IMR-90 (cell line): ENCODE data around the gene PLEKHB2.

Experiments used
- BHLHE40 ChIP-seq: fragments of 150-350 bp; IDR thresholded peaks from 2 replicates; pipeline ENCODE4 v1.6.1; 2016; ENCODE audit warnings: mild to moderate bottlenecking, low read depth, low read length
- CEBPB ChIP-seq: IDR thresholded peaks from 2 replicates; pipeline ENCODE4 v1.6.1; 2012; ENCODE audit warnings: low read depth, low read length, improper control_type of control experiment
- FOS ChIP-seq: fragments of 150-350 bp; IDR thresholded peaks from 2 replicates; pipeline ENCODE4 v1.6.1; 2016; ENCODE audit warnings: low read depth, low read length
- MAZ ChIP-seq: IDR thresholded peaks from 2 replicates; pipeline ENCODE4 v1.6.1; 2012; ENCODE audit warnings: low read depth, mild to moderate bottlenecking, low read length, improper control_type of control experiment, moderate library complexity, borderline replicate concordance
- MXI1 ChIP-seq: IDR thresholded peaks from 2 replicates; pipeline ENCODE4 v1.6.1; 2012; ENCODE audit warnings: low read depth, mild to moderate bottlenecking, low read length, moderate library complexity, borderline replicate concordance
- POLR2A ChIP-seq: IDR thresholded peaks from 2 replicates; pipeline ENCODE4 v1.6.1; 2012; ENCODE audit warnings: mild to moderate bottlenecking, low read depth, low read length
- RAD21 ChIP-seq: IDR thresholded peaks from 2 replicates; pipeline ENCODE4 v1.6.1; 2012; ENCODE audit warnings: low read length, improper control_type of control experiment
- RCOR1 ChIP-seq: IDR thresholded peaks from 2 replicates; pipeline ENCODE4 v1.6.1; 2012; ENCODE audit warnings: mild to moderate bottlenecking, low read length, improper control_type of control experiment; ENCODE audit not compliant: insufficient replicate concordance
- SMC3 ChIP-seq: fragments of 150-350 bp; IDR thresholded peaks from 2 replicates; pipeline ENCODE4 v1.6.1; 2016; ENCODE audit warnings: low read depth, mild to moderate bottlenecking, antibody characterized with exemption, low read length, moderate library complexity
- USF2 ChIP-seq: fragments of 150-350 bp; IDR thresholded peaks from 2 replicates; pipeline ENCODE4 v1.6.1; 2017; ENCODE audit warnings: mild to moderate bottlenecking, antibody characterized with exemption, low read length, low read depth
- TF ChIP-seq, protein P1 (sequence below): conservative IDR thresholded peaks from 2 replicates; pipeline ENCODE4 v1.5.1; 2012; ENCODE audit warnings: mild to moderate bottlenecking, low read depth, low read length, improper control_type of control experiment
- TF ChIP-seq, protein P2 (sequence below): fragments of 150-350 bp; IDR thresholded peaks from 2 replicates; pipeline ENCODE4 v1.6.1; 2016; ENCODE audit warnings: low read depth, mild to moderate bottlenecking, low read length, moderate library complexity, borderline replicate concordance

DNA sequence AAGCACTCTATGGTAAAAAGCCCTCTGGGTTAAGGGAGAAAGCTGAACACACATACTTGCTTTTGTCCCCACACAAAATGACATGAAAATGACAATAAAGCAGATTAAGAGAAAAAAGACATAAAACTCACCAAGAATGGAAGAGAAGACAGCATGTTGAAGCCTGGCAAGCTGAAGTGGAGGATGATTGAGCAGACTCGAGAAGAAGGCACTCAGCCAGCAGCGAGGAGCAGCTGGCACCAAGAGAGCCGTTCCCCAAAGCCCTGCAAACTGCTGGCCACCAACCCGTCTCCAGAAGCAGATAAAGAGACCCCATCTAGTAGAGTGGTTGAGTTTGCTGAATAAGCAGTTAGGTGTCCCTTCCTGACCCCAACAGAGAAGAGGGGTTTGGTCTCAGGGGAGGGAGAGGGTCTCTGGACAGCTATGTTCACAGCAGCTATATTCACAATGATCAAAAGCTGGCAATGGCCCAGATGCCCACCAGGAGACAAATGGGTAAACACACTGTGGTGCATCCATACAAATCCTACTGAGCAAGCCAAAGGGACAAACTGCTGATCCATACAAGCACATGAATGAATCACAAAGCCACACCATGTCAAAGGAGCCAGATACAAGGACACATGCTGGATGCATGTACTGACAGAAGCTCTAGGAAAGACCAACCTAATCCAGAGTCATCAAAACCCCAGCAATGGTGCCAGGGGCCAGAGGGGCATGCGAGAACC is 48.8 kb upstream of the PLEKHB2 start:
- TF ChIP-seq CEBPB (no peak), MAZ (no peak), POLR2A (no peak), BHLHE40 (no peak), MXI1 (0 out of 2 replicates have a peak, but pooled peaks have one; percentile 16), FOS (no peak), RAD21 (no peak), RCOR1 (no peak), USF2 (no peak), SMC3 (no peak)
- TF ChIP-seq, protein P1, sequence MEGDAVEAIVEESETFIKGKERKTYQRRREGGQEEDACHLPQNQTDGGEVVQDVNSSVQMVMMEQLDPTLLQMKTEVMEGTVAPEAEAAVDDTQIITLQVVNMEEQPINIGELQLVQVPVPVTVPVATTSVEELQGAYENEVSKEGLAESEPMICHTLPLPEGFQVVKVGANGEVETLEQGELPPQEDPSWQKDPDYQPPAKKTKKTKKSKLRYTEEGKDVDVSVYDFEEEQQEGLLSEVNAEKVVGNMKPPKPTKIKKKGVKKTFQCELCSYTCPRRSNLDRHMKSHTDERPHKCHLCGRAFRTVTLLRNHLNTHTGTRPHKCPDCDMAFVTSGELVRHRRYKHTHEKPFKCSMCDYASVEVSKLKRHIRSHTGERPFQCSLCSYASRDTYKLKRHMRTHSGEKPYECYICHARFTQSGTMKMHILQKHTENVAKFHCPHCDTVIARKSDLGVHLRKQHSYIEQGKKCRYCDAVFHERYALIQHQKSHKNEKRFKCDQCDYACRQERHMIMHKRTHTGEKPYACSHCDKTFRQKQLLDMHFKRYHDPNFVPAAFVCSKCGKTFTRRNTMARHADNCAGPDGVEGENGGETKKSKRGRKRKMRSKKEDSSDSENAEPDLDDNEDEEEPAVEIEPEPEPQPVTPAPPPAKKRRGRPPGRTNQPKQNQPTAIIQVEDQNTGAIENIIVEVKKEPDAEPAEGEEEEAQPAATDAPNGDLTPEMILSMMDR: no peak
- TF ChIP-seq, protein P2, sequence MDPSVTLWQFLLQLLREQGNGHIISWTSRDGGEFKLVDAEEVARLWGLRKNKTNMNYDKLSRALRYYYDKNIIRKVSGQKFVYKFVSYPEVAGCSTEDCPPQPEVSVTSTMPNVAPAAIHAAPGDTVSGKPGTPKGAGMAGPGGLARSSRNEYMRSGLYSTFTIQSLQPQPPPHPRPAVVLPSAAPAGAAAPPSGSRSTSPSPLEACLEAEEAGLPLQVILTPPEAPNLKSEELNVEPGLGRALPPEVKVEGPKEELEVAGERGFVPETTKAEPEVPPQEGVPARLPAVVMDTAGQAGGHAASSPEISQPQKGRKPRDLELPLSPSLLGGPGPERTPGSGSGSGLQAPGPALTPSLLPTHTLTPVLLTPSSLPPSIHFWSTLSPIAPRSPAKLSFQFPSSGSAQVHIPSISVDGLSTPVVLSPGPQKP: no peak
